GM12878 (cell line): Measurements from ENCODE around the gene SCMH1. TPM values are rescaled to one million over a fixed set of nuclear protein-coding genes. Genes with fewer than 3 reads are reported as not detected.

ENCODE experiments used
- ATAC-seq: fragments of 200-7000 bp; cut with Tn5 transposase; 3 replicates; pipeline ENCODE4 v1.9.1; 2020; ENCODE audit warnings: mild to moderate bottlenecking, moderate library complexity
- BruUV-seq: library from RNA; stranded (reverse); fragments of 400-500 nt; replicated peaks from 2 replicates; lab custom pipeline; 2021; lab: Mats Ljungman, UMichigan
- CTCF ChIA-PET: fragments of 300-600 bp; sonication (Branson Sonifier 250); formaldehyde crosslinking; extraction: SDS; loops from one replicate; lab custom pipeline; 2021; ENCODE audit warnings: inconsistent platforms; lab: Yijun Ruan, JAX
- POLR2A ChIA-PET: fragments of 350-600 bp; formaldehyde crosslinking; extraction: SDS; loops from one replicate; lab custom pipeline; 2021; ENCODE audit warnings: inconsistent platforms; lab: Charles Lee
- RAD21 ChIA-PET: fragments of 300-600 bp; sonication (Branson Sonifier 250); formaldehyde crosslinking; loops from one replicate; lab custom pipeline; 2023; ENCODE audit warnings: antibody characterized with exemption; ENCODE audit not compliant: unreplicated experiment; lab: Charles Lee
- SMC1A ChIA-PET: fragments of 300-600 bp; sonication (Branson Sonifier 250); formaldehyde crosslinking; loops from one replicate; lab custom pipeline; 2023; ENCODE audit not compliant: unreplicated experiment, uncharacterized antibody; lab: Charles Lee
- DNase-seq: peaks from one replicate; pipeline ENCODE4 v3.0.0-alpha.2; 2011; ENCODE audit warnings: low read depth, low spot score
- FAIRE-seq: peaks from 3 replicates; lab custom pipeline; 2011; peaks lifted over from hg19 to GRCh38; lab: Jason Lieb, UNC
- H2AFZ ChIP-seq: 2 replicates; pipeline ENCODE4 v1.6.0; 2011; ENCODE audit warnings: low read depth, low read length, control low read depth; ENCODE audit not compliant: control insufficient read depth
- H3K27ac ChIP-seq: 2 replicates; pipeline ENCODE4 v1.5.1; 2011; ENCODE audit warnings: control low read depth; ENCODE audit not compliant: control insufficient read depth, insufficient read depth
- H3K27me3 ChIP-seq, 2 experiments: replicated peaks in 1 of 2; 2 replicates each; pipeline versions ENCODE4 v1.6.0 to v1.6.1; 2011; ENCODE audit warnings: low read length in 1 of 2; ENCODE audit not compliant: control insufficient read depth in 2 of 2, insufficient read depth in 2 of 2
- H3K36me3 ChIP-seq, 2 experiments: 2 replicates each; pipeline ENCODE4 v1.5.1; 2011; ENCODE audit warnings: low read length in 1 of 2; ENCODE audit not compliant: control insufficient read depth in 2 of 2, insufficient read depth in 2 of 2
- H3K4me1 ChIP-seq: 2 replicates; pipeline ENCODE4 v1.6.1; 2011; ENCODE audit warnings: mild to moderate bottlenecking, low read length, moderate library complexity, mixed read lengths; ENCODE audit not compliant: control insufficient read depth, insufficient read depth
- H3K4me2 ChIP-seq: 2 replicates; pipeline ENCODE4 v1.6.0; 2011; ENCODE audit warnings: control low read depth; ENCODE audit not compliant: control insufficient read depth, insufficient read depth
- H3K4me3 ChIP-seq: fragments of 200-600 bp; sonication (generic); 2 replicates; pipeline ENCODE4 v1.5.1; 2016
- H3K79me2 ChIP-seq: 2 replicates; pipeline ENCODE4 v1.6.0; 2011; ENCODE audit warnings: low read length; ENCODE audit not compliant: control insufficient read depth, insufficient read depth
- H3K9ac ChIP-seq: 2 replicates; pipeline ENCODE4 v1.8.0; 2011; ENCODE audit warnings: low read length, control low read depth, mixed read lengths; ENCODE audit not compliant: control insufficient read depth, insufficient read depth
- H3K9me3 ChIP-seq: replicated peaks from 3 replicates; pipeline ENCODE4 v1.5.1; 2011; ENCODE audit warnings: mild to moderate bottlenecking, low read length; ENCODE audit not compliant: control insufficient read depth, insufficient read depth
- H4K20me1 ChIP-seq: 2 replicates; pipeline ENCODE4 v1.6.0; 2011; ENCODE audit not compliant: control insufficient read depth, insufficient read depth
- ASH2L ChIP-seq: fragments of 300-600, 200-600 bp; sonication (generic); IDR thresholded peaks from 2 replicates; pipeline ENCODE4 v1.6.1; 2017; ENCODE audit warnings: low read depth, mild to moderate bottlenecking, borderline replicate concordance
- CHD1 ChIP-seq: IDR thresholded peaks from 2 replicates; pipeline ENCODE4 v1.6.1; 2012; ENCODE audit warnings: low read depth, low read length, improper control_type of control experiment
- EGR1 ChIP-seq, 2 experiments: IDR thresholded peaks; 1 replicate in 1 of 2; 2 replicates in 1 of 2; pipeline ENCODE4 v1.6.1; 2011 to 2012; ENCODE audit warnings: low read depth in 2 of 2, low read length in 2 of 2, borderline replicate concordance in 1 of 2, mild to moderate bottlenecking in 1 of 2, moderate library complexity in 1 of 2
- FOXK2 ChIP-seq: fragments of 450-650 bp; IDR thresholded peaks from 2 replicates; pipeline ENCODE4 v1.6.1; 2017; ENCODE audit warnings: mild to moderate bottlenecking, moderate library complexity
- HDAC6 ChIP-seq: fragments of 200-600 bp; sonication (generic); IDR thresholded peaks from one replicate; pipeline ENCODE4 v1.8.0; 2017; ENCODE audit warnings: antibody characterized with exemption; ENCODE audit not compliant: unreplicated experiment
- IKZF2 ChIP-seq, 2 experiments: fragments of 450-650 bp; IDR thresholded peaks; 2 replicates each; pipeline ENCODE4 v1.6.1; 2017; ENCODE audit warnings: mild to moderate bottlenecking in 2 of 2, moderate library complexity in 2 of 2
- KLF5 ChIP-seq: fragments of 450-650 bp; IDR thresholded peaks from 2 replicates; pipeline ENCODE4 v1.6.1; 2014; ENCODE audit warnings: mild to moderate bottlenecking; ENCODE audit not compliant: partially characterized antibody
- MEF2A ChIP-seq: IDR thresholded peaks from 2 replicates; pipeline ENCODE4 v1.6.1; 2011; ENCODE audit warnings: low read depth, mild to moderate bottlenecking, low read length, moderate library complexity; ENCODE audit not compliant: insufficient read depth
- NBN ChIP-seq: fragments of 450-650 bp; IDR thresholded peaks from 2 replicates; pipeline ENCODE4 v1.6.1; 2016
- NFIC ChIP-seq: IDR thresholded peaks from 2 replicates; pipeline ENCODE4 v1.6.1; 2012; ENCODE audit warnings: low read depth, mild to moderate bottlenecking, inconsistent platforms, low read length, moderate library complexity
- PAX8 ChIP-seq: fragments of 450-650 bp; IDR thresholded peaks from 2 replicates; pipeline ENCODE4 v1.6.1; 2017; ENCODE audit warnings: mild to moderate bottlenecking, moderate library complexity
- POLR2AphosphoS2 ChIP-seq: IDR thresholded peaks from 2 replicates; pipeline ENCODE4 v1.6.1; 2011; ENCODE audit warnings: low read depth, mild to moderate bottlenecking, low read length, improper control_type of control experiment, moderate library complexity
- RBBP5 ChIP-seq: fragments of 200-600 bp; sonication (generic); conservative IDR thresholded peaks from 2 replicates; pipeline ENCODE4 v1.6.1; 2016
- RFX5 ChIP-seq: IDR thresholded peaks from 2 replicates; pipeline ENCODE4 v1.6.1; 2011; ENCODE audit warnings: low read depth, low read length, improper control_type of control experiment
- SMAD5 ChIP-seq: IDR thresholded peaks from 2 replicates; pipeline ENCODE4 v1.6.1; 2016; ENCODE audit warnings: antibody characterized with exemption, low read depth
- SMC3 ChIP-seq: IDR thresholded peaks from 2 replicates; pipeline ENCODE4 v1.6.1; 2011; ENCODE audit warnings: low read length, improper control_type of control experiment, borderline replicate concordance
- SPI1 ChIP-seq: IDR thresholded peaks from 2 replicates; pipeline ENCODE4 v1.6.1; 2011; ENCODE audit warnings: low read depth, mild to moderate bottlenecking, low read length, moderate library complexity, borderline replicate concordance; ENCODE audit not compliant: insufficient read depth
- STAT1 ChIP-seq: fragments of 450-650 bp; conservative IDR thresholded peaks from 2 replicates; pipeline ENCODE4 v1.6.1; 2014; ENCODE audit warnings: antibody characterized with exemption, mild to moderate bottlenecking
- ZNF207 ChIP-seq: fragments of 450-650 bp; IDR thresholded peaks from 2 replicates; pipeline ENCODE4 v1.6.1; 2014; ENCODE audit warnings: antibody characterized with exemption, mild to moderate bottlenecking, borderline replicate concordance
- WGBS: methylation state at CpG from one replicate; pipeline ENCODE4 v1.1.6; 2016; ENCODE audit warnings: low lambda C conversion rate; ENCODE audit not compliant: insufficient replicate concordance, insufficient coverage; ENCODE audit errors: missing lambda C conversion rate; 5-methylcytosine and 5-hydroxymethylcytosine counted together
- in situ Hi-C: fragments of 300-500 bp; cut with MboI; formaldehyde crosslinking; loops from 9 replicates; pipeline ENCODE4 v1.14.3; 2018; ENCODE audit warnings: mixed read lengths
- intact Hi-C: fragments of 100-400 bp; cut with micrococcal nuclease; formaldehyde crosslinking; loops from one replicate; pipeline ENCODE4 v1.14.2; 2022; ENCODE audit not compliant: unreplicated experiment
- polyA plus RNA-seq, 11 experiments: library from polyadenylated mRNA; depleted of rRNA in 4 of 11; unstranded in 6 of 11; stranded (reverse) in 5 of 11; fragments of >200 nt; fragmentation: Nextera tagmentation in 4 of 11; fragmentation: Illumina TruSeq in 1 of 11; extraction: Ambion mirVana in 4 of 11; extraction: Trizol in 1 of 11; gene quantifications; 1 replicate in 1 of 11; 2 replicates in 10 of 11; pipeline versions ENCODE4 v1.2.1 to v1.2.3, GENCODE V29; 2011 to 2016; ENCODE audit warnings: inconsistent platforms in 2 of 11, missing spikeins in 2 of 11, low read depth in 1 of 11
- total RNA-seq, 4 experiments: library from RNA; depleted of rRNA in 3 of 4; stranded (reverse); fragments of >200 nt in 3 of 4; fragmentation: Illumina TruSeq in 1 of 4; extraction: Trizol in 1 of 4; gene quantifications; 2 replicates each; pipeline versions ENCODE4 v1.2.1 to v1.2.3, GENCODE V29; 2013 to 2021
- TF ChIP-seq, protein P1 (sequence below): fragments of 450-650 bp; IDR thresholded peaks from 2 replicates; pipeline ENCODE4 v1.6.1; 2017; ENCODE audit warnings: mild to moderate bottlenecking

Gene SCMH1
- total and polyA plus RNA-seq, 10 of the 15 experiments (the other 5 are each of a cell fraction or from before 2014, with no cell fraction given): 7.5 to 44.1 (median 27.8) TPM

DNA sequence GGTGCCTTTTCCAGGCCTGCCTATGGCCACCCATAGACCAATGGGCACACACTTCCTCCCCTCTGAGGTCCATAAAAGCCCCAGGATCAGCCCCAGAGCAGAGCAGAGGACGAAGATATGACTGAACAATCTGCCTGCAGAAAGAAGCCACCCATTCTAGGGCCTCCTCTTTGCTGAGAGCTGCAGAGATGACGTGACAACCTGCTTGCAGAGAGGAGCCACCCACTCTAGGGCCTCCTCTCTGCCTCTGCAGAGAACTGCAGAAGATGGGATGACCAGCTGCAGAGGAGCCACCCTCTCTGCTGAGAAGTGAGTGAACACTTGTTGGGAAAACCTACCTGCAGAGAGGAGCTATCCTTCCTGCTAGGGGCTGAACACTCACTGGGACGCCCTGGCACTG is 79.7 kb downstream of the SCMH1 start:
- Histone ChIP-seq H3K4me3 (no peak overlapping the region), H3K27ac (no peak overlapping the region), H4K20me1 (no peaks in the 10 kb centered on the region), H3K36me3 (peaks cover 2 to 3% of the 10 kb centered on the region in 2 experiments; a peak in 2 of 4 replicates), H3K4me2 (no peak overlapping the region), H3K79me2 (no peaks in the 10 kb centered on the region), H3K27me3 (no peaks in the 10 kb centered on the region), H2AFZ (no peak overlapping the region), H3K9ac (no peak overlapping the region), H3K4me1 (no peaks in the 10 kb centered on the region), H3K9me3 (peaks cover 3% of the 10 kb centered on the region)
- ChIA-PET SMC1A (interaction anchor here (0.8 kb wide), 1 partner anchor 64 kb away, joined by 3 read pairs; no protein-coding TSS in a partner anchor), RAD21 (no interaction called here), POLR2A (no interaction called here), CTCF (no interaction called here)
- FAIRE-seq (no peak), ATAC-seq (no peak), DNase-seq (no peak)
- 89% methylated on average over 3 of the region's 3 CpGs for WGBS
- no peak for TF ChIP-seq KLF5
- TF ChIP-seq IKZF2 (IDR thresholded peaks at IDR 0.05): no peak
- no peak for TF ChIP-seq ASH2L
- no peak for TF ChIP-seq NFIC
- no peak for TF ChIP-seq SPI1
- TF ChIP-seq CHD1: no peak
- no peak for TF ChIP-seq RFX5
- no peak for TF ChIP-seq PAX8
- TF ChIP-seq HDAC6: no peak
- TF ChIP-seq SMC3: no peak
- no peak for TF ChIP-seq SMAD5
- no peak for TF ChIP-seq NBN
- no peak for TF ChIP-seq MEF2A
- no peak for TF ChIP-seq ZNF207
- TF ChIP-seq, protein P1, sequence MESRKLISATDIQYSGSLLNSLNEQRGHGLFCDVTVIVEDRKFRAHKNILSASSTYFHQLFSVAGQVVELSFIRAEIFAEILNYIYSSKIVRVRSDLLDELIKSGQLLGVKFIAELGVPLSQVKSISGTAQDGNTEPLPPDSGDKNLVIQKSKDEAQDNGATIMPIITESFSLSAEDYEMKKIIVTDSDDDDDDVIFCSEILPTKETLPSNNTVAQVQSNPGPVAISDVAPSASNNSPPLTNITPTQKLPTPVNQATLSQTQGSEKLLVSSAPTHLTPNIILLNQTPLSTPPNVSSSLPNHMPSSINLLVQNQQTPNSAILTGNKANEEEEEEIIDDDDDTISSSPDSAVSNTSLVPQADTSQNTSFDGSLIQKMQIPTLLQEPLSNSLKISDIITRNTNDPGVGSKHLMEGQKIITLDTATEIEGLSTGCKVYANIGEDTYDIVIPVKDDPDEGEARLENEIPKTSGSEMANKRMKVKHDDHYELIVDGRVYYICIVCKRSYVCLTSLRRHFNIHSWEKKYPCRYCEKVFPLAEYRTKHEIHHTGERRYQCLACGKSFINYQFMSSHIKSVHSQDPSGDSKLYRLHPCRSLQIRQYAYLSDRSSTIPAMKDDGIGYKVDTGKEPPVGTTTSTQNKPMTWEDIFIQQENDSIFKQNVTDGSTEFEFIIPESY: no peak
- TF ChIP-seq STAT1: no peak
- TF ChIP-seq EGR1 (IDR thresholded peaks at IDR 0.05; ENCODE audit: borderline replicate concordance in 1 of 2, low read depth in 2 of 2, low read length in 2 of 2): no peak
- TF ChIP-seq FOXK2: no peak
- no peak for TF ChIP-seq POLR2AphosphoS2
- TF ChIP-seq RBBP5: no peak
- intact Hi-C loops (no loop called here), in situ Hi-C loops (no loop called here)
- BruUV-seq: no TSS peak
